ENCODE results near the gene SERPING1. TPM values are rescaled to one million over a fixed set of nuclear protein-coding genes. Genes with fewer than 3 reads are reported as not detected.

The SERPING1 gene
- total RNA-seq, 1 donor from 2014 or later = 16.7 TPM

DNA sequence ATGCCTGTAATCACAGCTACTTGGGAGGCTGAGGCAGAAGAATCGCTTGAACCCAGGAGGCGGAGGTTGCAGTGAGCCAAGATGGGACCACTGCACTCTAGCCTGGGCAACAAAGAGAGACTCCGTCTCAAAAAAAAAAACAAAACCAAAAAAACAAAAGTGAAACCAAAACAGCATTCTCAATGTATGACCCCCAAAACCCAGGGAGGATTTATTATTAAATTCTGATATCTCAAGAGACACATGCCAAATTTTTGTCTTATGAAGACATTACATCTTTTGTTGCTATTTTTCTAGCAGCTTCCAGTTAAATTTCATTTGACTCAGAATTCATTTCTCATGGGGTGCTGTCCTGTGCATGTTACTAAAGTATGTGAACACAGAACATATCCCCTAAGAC is 55.2 kb downstream of the SERPING1 start:
- ATAC-seq = no peak

- ATAC-seq = no peak
Measured at GRCh38 chr11:57653163-57653562, 55.7 kb downstream of the SERPING1 start.

- ATAC-seq = peak; percentile 6
Measured at GRCh38 chr11:57656885-57657193, 59.4 kb downstream of the SERPING1 start.

DNA sequence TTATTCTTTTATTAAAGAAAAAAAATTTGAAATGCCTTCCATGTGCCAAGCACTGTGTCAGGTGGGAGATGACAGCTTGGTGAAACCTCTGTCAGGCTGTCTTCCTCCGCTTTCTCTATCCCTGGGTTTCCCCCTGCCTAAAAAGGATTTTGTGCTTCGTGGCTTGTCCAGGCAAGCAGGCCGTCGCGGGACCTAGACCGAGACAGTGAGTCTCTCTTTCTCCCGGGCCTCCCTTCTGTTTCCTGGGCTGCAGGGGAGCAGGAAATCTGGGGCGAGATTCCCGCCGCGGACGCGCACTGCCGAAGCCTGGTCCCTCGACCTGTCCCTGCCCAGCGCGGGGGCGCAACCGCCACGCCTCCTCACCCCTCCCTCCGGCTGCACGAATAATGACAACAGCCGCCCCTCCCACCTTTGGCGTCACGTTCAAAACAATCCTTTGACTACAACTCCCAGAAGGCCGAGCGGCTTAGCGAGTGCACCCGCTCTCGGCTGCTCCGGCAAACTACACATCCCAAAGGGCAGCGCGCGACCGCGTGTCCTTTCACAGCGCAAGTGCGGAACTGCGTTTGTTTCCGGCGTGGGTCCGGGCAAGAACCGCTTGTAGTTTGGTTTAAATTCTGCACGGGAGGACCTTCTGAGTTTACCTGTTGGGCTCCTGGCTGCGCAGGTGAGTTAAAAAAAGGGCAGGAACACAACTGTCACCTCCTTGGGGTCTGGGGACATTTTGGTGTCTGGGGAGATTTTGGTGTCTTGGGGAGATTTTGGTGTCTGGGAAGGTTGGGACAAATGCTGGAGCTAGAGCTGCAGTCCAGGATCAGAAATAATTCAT is 59.9 kb downstream of the SERPING1 start, which contains the start of gene CLP1:
Gene CLP1 (plus strand): TSS at position 569 of the 829 bp plus-strand sequence. CDS start 1,715 bp downstream, outside the sequence.
- peak; percentile 98 for ATAC-seq

DNA sequence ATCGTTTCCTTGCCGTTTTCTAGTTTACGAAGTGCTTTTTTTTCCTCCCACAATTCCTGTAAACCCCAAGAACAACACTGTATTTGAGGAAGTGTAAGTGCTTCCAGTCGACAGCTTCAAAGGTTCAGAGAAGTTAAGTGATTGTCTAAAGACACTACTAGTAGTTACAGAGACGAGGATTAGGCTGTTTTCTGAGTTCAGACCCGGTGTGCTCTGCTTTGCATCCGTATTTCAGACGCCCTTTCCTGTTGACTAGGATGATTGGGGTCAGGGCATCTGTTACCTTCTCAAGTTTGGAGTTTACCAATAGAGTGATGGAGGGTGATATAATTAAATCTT is 60.5 kb downstream of the SERPING1 start:
- ATAC-seq = no peak

- no peak for ATAC-seq
Measured at GRCh38 chr11:57659669-57660068, 62.2 kb downstream of the SERPING1 start.

DNA sequence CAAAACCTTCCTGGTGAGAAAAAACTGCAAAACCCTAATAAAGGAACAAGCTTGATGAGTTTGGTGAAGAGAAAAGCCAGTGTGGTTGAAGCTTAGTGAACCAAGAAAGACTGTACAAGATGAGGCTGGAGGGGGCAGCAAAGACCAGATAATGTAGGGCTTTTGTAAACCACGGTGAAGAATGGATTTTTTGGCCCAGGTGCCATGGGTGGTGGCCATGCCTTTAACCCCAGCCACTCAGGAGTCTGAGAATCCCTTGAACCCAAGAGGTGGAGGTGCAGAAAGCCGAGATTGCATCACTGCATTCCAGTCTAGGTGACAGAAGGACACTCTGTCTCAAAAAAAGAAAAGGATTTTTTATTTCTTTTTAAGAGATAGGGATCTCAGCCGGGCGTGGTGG is 65.4 kb downstream of the SERPING1 start:
- ATAC-seq = peak; percentile 34

- no peak for ATAC-seq
Measured at GRCh38 chr11:57663975-57664374, 66.5 kb downstream of the SERPING1 start.

Other genes with a start within 250 kb of the SERPING1 start
- not detected for gene PRG3, start 216.5 kb upstream of the SERPING1 start, total RNA-seq
- gene PRG2, start 207.0 kb upstream of the SERPING1 start, total RNA-seq = not detected
- 28.2 TPM for gene SLC43A3, start 170.6 kb upstream of the SERPING1 start, total RNA-seq
- 0.56 TPM for gene RTN4RL2, start 137.2 kb upstream of the SERPING1 start, total RNA-seq
- gene SLC43A1, start 82.0 kb upstream of the SERPING1 start, total RNA-seq = 1.00 TPM
- 43.6 TPM for gene TIMM10, start 66.9 kb upstream of the SERPING1 start, total RNA-seq
- not detected for gene SMTNL1, start 60.1 kb upstream of the SERPING1 start, total RNA-seq
- 36.9 TPM for gene UBE2L6, start 30.0 kb upstream of the SERPING1 start, total RNA-seq
- not detected for gene YPEL4, start 52.2 kb downstream of the SERPING1 start, total RNA-seq
- 10.6 TPM for gene CLP1, start 60.1 kb downstream of the SERPING1 start, total RNA-seq
- gene ZDHHC5, start 70.4 kb downstream of the SERPING1 start, total RNA-seq = 122 TPM
- 12.8 TPM for gene MED19, start 114.5 kb downstream of the SERPING1 start, total RNA-seq
- gene TMX2, start 114.9 kb downstream of the SERPING1 start, total RNA-seq = 60.2 TPM
- 120 TPM for gene SELENOH, start 143.8 kb downstream of the SERPING1 start, total RNA-seq
- gene BTBD18, start 154.1 kb downstream of the SERPING1 start, total RNA-seq = not detected
- gene CTNND1, start 164.1 kb downstream of the SERPING1 start, total RNA-seq = 323 TPM

Measured in esophagus mucosa (tissue), 1 donor.